Measurements from ENCODE around the gene C1orf52. TPM values are rescaled to one million over a fixed set of nuclear protein-coding genes. Genes with fewer than 3 reads are reported as not detected.

The C1orf52 gene
- total and polyA plus RNA-seq, 9 of the 15 experiments (the other 6 are each of a cell fraction or from before 2014, with no cell fraction given), result 17.0 to 38.5 (median 33.0) TPM

GRCh38 chr1:85243372-85243771, 16.1 kb downstream of the C1orf52 start (continued):
- no peak for TF ChIP-seq RERE (CRISPR knock-in tag; IDR thresholded peaks at IDR 0.05; ENCODE audit: borderline replicate concordance)
- no peak for TF ChIP-seq PHB (CRISPR knock-in tag; IDR thresholded peaks at IDR 0.05)
- TF ChIP-seq NRF1 (conservative IDR thresholded peaks at IDR 0.05 in 1 of 2, IDR thresholded peaks at IDR 0.05 in 1 of 2), result no peak
- no peak for TF ChIP-seq HDAC2 (IDR thresholded peaks at IDR 0.05)
- no peak for TF ChIP-seq ZNF57 (CRISPR knock-in tag; IDR thresholded peaks at IDR 0.05)
- no peak for TF ChIP-seq U2AF1 (optimal IDR thresholded peaks at IDR 0.05; ENCODE audit: low read depth, low read length)
- no peak for TF ChIP-seq SUPT5H (IDR thresholded peaks at IDR 0.05)
- TF ChIP-seq ZNF79 (CRISPR knock-in tag; IDR thresholded peaks at IDR 0.05; ENCODE audit: low read depth), result no peak
- TF ChIP-seq SNAPC5 (CRISPR knock-in tag; IDR thresholded peaks at IDR 0.05), result no peak
- TF ChIP-seq TEAD4 (IDR thresholded peaks at IDR 0.05; ENCODE audit: low read length), result no peak
- no peak for TF ChIP-seq TEAD4 (CRISPR knock-in tag; IDR thresholded peaks at IDR 0.05; ENCODE audit: borderline replicate concordance)
- TF ChIP-seq RBM14 (IDR thresholded peaks at IDR 0.05; ENCODE audit: borderline replicate concordance, insufficient read depth, low read depth, low read length), result no peak
- no peak for TF ChIP-seq MAX (CRISPR knock-in tag; IDR thresholded peaks at IDR 0.05)
